Retina (tissue), 1 donor: ENCODE results near the gene SRGAP3.

Source experiments
- DNase-seq: peaks from one replicate; pipeline ENCODE4 v3.0.0-alpha.2; 2016

The SRGAP3 gene

GRCh38 chr3:8954938-8955763 lies 294.3 kb downstream of the SRGAP3 start:
- DNase-seq = no peak

GRCh38 chr3:8953313-8953712 lies 296.1 kb downstream of the SRGAP3 start:
- DNase-seq = no peak

DNA sequence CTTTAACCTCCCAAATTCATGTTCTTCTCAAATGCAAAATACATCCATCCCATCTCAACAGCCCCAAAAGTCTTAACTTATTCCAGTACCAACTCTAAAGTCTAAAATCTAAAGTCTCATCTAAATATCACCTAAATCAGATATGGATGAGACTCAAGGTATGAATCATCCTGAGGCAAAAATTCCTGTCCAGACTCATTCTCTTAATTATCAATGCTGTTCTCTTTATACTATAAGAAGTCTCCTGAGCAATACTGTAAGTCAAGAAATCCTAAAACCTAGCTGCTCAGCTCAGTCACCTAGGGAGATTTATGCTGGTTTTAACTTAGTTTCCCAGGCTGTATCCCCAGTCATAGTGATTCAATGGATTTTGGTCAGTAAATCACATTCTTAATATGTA lies 297.3 kb downstream of the SRGAP3 start:
- no peak for DNase-seq

DNA sequence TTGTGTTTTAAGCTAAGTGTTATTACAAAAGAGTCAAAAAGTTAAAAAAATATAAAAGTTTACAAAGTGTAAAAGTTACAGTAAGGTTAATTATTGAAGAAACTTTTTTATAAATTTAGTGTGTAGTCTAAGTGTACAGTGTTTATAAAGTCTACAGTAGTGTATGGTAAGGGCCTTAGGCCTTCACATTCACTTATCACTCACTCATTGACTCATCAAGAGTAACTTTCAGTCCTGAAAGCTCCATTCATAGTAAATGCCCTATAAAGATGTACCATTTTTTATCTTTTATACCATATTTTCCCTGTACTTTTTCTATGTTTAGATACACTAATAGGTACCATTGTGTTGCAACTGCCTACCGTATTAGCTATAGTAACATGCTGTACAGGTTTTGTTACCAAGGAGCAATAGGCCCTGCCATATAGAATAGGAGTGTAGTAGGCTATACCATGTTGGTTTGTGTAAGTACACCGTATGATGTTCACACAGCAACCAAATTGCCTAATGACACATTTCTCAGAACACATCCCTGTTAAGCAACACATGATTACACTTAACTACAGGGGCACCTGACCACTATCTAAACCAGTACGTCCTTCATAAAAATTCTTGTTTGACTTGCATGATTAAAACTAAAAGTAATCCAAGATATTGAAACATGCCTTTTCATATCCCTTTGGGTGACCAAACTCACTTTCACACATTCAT lies 303.4 kb downstream of the SRGAP3 start:
- no peak for DNase-seq

DNA sequence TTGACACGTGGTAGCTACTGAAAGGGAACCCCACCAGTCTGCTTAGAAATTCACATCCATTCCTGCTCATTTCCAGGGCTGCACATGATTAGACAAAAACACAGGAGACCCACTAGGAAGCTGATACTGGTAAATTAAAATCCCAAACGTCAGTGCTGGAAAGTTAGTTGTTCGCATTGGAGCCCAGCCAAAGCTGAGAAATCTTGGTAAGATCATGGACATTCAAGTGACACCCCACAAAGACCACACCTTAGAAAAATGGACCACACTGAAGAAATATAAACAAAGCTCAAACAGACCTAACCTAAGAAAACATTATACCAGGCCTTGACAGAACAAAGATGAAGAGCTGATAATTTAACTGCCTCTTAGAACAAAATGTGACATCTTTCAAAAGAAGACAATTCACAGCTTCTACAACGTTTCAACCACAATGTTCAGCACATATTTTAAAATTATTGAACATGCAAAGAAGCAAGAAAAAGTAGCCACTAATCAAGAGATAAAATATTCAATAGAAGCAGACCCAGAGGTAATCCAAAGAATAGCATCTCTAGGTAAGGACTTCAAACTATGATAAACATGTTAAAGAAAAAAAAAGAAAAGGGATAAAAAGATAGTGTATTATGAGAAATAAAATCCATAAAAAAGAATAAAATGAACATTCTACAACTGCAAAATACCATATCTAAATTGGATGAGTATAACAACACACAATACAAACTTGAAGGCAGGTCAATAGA lies 306.5 kb downstream of the SRGAP3 start:
- no peak for DNase-seq

DNA sequence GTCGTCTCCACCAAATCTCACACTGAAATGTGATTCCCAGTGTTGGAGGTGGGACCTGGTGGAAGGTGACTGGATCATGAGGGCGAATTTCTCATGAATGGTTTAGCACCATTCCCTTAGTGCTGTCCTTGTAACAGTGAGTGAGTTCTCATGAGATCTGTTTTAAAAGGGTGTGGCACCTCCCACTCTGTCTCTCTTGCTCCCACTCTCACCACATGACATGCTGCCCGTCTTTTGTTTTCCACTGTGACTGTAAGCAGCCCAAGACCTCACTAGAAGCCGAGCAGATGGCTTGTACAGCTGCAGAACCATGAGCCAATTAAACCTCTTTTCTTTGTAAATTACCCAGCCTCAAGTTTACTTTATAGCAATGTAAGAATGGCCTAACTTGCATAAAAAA lies 307.3 kb downstream of the SRGAP3 start:
- no peak for DNase-seq

DNA sequence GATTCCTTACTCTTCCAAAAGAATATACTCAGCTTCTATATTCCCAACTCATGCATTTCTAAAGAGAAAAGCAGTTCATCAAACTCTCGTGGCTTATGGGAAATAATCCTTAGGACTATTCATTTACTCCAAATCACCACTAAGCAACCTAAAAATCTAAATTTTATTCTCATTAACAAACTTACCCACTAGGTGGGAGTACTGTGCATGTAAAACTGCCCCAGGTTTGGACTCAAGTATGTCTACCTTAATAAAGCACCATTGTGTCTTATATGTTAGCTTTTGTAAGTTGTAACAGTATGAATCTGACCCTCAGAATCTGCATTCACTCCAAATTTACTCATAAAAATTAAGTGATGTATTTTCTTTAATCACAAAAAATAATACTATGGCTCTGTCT lies 311.4 kb downstream of the SRGAP3 start:
- DNase-seq = no peak

GRCh38 chr3:8937064-8938020 lies 312.1 kb downstream of the SRGAP3 start:
- DNase-seq = no peak

GRCh38 chr3:8932507-8932906 lies 316.9 kb downstream of the SRGAP3 start:
- no peak for DNase-seq

GRCh38 chr3:8931342-8931741 lies 318.1 kb downstream of the SRGAP3 start:
- no peak for DNase-seq
